Activated CD8-positive, alpha-beta T cell treated with anti-CD3 and anti-CD28 coated beads for 36 hours (primary cell): Measurements from ENCODE around the gene TMEM259. TPM values are rescaled to one million over a fixed set of nuclear protein-coding genes. Genes with fewer than 3 reads are reported as not detected.

Experiments used
- ATAC-seq: fragments of 200-7000 bp; cut with Tn5 transposase; one replicate; pipeline ENCODE4 v1.10.0; 2021; ENCODE audit warnings: mild to moderate bottlenecking, moderate library complexity
- CTCF ChIA-PET: fragments of 350-600 bp; sonication (Branson Sonifier 250); formaldehyde crosslinking; loops from one replicate; lab custom pipeline; 2021; ENCODE audit warnings: antibody characterized with exemption; lab: Charles Lee
- POLR2A ChIA-PET: fragments of 350-600 bp; sonication (Branson Sonifier 250); formaldehyde crosslinking; loops from one replicate; lab custom pipeline; 2021; ENCODE audit warnings: antibody characterized with exemption; lab: Charles Lee
- DNase-seq: peaks from one replicate; pipeline ENCODE4 v3.0.0-alpha.2; 2020
- H3K27ac Mint-ChIP-seq: one replicate; pipeline ENCODE4 v1.8.0; 2021; ENCODE audit warnings: mild to moderate bottlenecking, mixed read lengths
- H3K27me3 Mint-ChIP-seq: one replicate; pipeline ENCODE4 v1.8.0; 2021; ENCODE audit warnings: mixed read lengths
- H3K36me3 Mint-ChIP-seq: one replicate; pipeline ENCODE4 v1.8.0; 2021; ENCODE audit warnings: low read depth, mixed read lengths
- H3K4me1 Mint-ChIP-seq: one replicate; pipeline ENCODE4 v1.8.0; 2021; ENCODE audit warnings: low read depth, mixed read lengths
- H3K4me3 Mint-ChIP-seq: one replicate; pipeline ENCODE4 v1.8.0; 2021; ENCODE audit warnings: mild to moderate bottlenecking, moderate library complexity, mixed read lengths
- H3K9me3 Mint-ChIP-seq: one replicate; pipeline ENCODE4 v1.8.0; 2021; ENCODE audit warnings: mixed read lengths
- CTCF ChIP-seq: fragments of 200-600 bp; IDR thresholded peaks from one replicate; pipeline ENCODE4 v1.8.0; 2022; ENCODE audit warnings: antibody characterized with exemption, mild to moderate bottlenecking
- intact Hi-C: fragments of 100-400 bp; cut with micrococcal nuclease; formaldehyde crosslinking; loops from one replicate; pipeline ENCODE4 v1.10.0; 2022
- total RNA-seq, 2 experiments: library from RNA; stranded (reverse); gene quantifications; one replicate each; pipeline ENCODE4 v1.2.3, GENCODE V29; 2021

TMEM259 gene
- total RNA-seq, 2 experiments from 2014 or later = 115 to 117 TPM

GRCh38 chr19:1006711-1007398 lies 14.1 kb downstream of the TMEM259 start:
- Mint-ChIP-seq H3K4me1 (no peaks in the 10 kb centered on the region), H3K4me3 (no peak overlapping the region), H3K27me3 (peaks cover 3% of the 10 kb centered on the region), H3K27ac (no peak overlapping the region), H3K36me3 (peaks cover 5% of the 10 kb centered on the region), H3K9me3 (no peaks in the 10 kb centered on the region)
- intact Hi-C loops = no loop called here
- no peak for TF ChIP-seq CTCF
- POLR2A ChIA-PET = interaction anchor here (2.0 kb wide), 1 partner anchor 9 kb away, joined by 13 read pairs; no protein-coding TSS in a partner anchor
- no peak for ATAC-seq
- no peak for DNase-seq
- CTCF ChIA-PET = interaction anchor here (0.7 kb wide), 1 partner anchor 9 kb away, joined by 3 read pairs; no protein-coding TSS in a partner anchor

GRCh38 chr19:1004803-1005664 lies 15.9 kb downstream of the TMEM259 start:
- ChIA-PET POLR2A (interaction anchor here (0.9 to 2.0 kb wide), 4 partner anchors 8 to 21 kb away, joined by 3 to 13 read pairs (median 5); partner anchors contain the start of gene WDR18), CTCF (interaction anchor here (1.2 kb wide), 1 partner anchor 82 kb away, joined by 3 read pairs; no protein-coding TSS in a partner anchor)
- ATAC-seq (no peak), DNase-seq (no peak)
- Mint-ChIP-seq H3K36me3 (peaks cover 5% of the 10 kb centered on the region), H3K27me3 (peaks cover 8% of the 10 kb centered on the region), H3K4me1 (no peaks in the 10 kb centered on the region), H3K4me3 (no peak overlapping the region), H3K9me3 (no peaks in the 10 kb centered on the region), H3K27ac (no peak overlapping the region)
- intact Hi-C loops = no loop called here
- no peak for TF ChIP-seq CTCF

GRCh38 chr19:1004204-1004802 lies 16.6 kb downstream of the TMEM259 start:
- Mint-ChIP-seq H3K9me3 (no peaks in the 10 kb centered on the region), H3K4me1 (no peaks in the 10 kb centered on the region), H3K4me3 (no peak overlapping the region), H3K27ac (no peak overlapping the region), H3K36me3 (peaks cover 2% of the 10 kb centered on the region), H3K27me3 (peaks cover 11% of the 10 kb centered on the region)
- POLR2A ChIA-PET = interaction anchor here (0.9 to 1.7 kb wide), 3 partner anchors 8 to 20 kb away, joined by 3 to 6 read pairs (median 4); partner anchors contain the start of gene WDR18
- DNase-seq (no peak), ATAC-seq (no peak)
- CTCF ChIA-PET = interaction anchor here (1.2 kb wide), 1 partner anchor 81 kb away, joined by 3 read pairs; no protein-coding TSS in a partner anchor
- intact Hi-C loops = no loop called here
- no peak for TF ChIP-seq CTCF

- intact Hi-C loops = no loop called here
- ChIA-PET POLR2A (no interaction called here), CTCF (interaction anchor here (0.6 kb wide), 1 partner anchor 836 kb away, joined by 3 read pairs; no protein-coding TSS in a partner anchor)
- TF ChIP-seq CTCF = no peak
- no peak overlapping the region for H3K4me3 Mint-ChIP-seq
- H3K27ac Mint-ChIP-seq = no peak overlapping the region
- no peaks in the 10 kb centered on the region for H3K4me1 Mint-ChIP-seq
- ATAC-seq (no peak), DNase-seq (no peak)
- H3K27me3 Mint-ChIP-seq = peaks cover 17% of the 10 kb centered on the region
- no peaks in the 10 kb centered on the region for H3K9me3 Mint-ChIP-seq
- peaks cover under 1% of the 10 kb centered on the region for H3K36me3 Mint-ChIP-seq
Observed at GRCh38 chr19:1003283-1003682, 17.6 kb downstream of the TMEM259 start.
